T-helper 2 cell (primary cell): ENCODE measurements around the gene LDAH.
"Not testable (repeated sequence)": the region's sequence is repeated elsewhere in the genome, so short reads cannot be mapped to it uniquely, and the experiment has no call there.

Experiments used
- DNase-seq, 5 experiments: peaks; one replicate each; pipeline versions ENCODE4 v3.0.0 to v3.0.0-alpha.2; 2012 to 2022
- total RNA-seq, 2 donors: gene quantifications; one replicate each; lab custom pipeline; 2026; lab: John Stamatoyannopoulos, UW

Gene LDAH
- 8.7 to 21.6 reads per million in 2 donors for total RNA-seq

DNA sequence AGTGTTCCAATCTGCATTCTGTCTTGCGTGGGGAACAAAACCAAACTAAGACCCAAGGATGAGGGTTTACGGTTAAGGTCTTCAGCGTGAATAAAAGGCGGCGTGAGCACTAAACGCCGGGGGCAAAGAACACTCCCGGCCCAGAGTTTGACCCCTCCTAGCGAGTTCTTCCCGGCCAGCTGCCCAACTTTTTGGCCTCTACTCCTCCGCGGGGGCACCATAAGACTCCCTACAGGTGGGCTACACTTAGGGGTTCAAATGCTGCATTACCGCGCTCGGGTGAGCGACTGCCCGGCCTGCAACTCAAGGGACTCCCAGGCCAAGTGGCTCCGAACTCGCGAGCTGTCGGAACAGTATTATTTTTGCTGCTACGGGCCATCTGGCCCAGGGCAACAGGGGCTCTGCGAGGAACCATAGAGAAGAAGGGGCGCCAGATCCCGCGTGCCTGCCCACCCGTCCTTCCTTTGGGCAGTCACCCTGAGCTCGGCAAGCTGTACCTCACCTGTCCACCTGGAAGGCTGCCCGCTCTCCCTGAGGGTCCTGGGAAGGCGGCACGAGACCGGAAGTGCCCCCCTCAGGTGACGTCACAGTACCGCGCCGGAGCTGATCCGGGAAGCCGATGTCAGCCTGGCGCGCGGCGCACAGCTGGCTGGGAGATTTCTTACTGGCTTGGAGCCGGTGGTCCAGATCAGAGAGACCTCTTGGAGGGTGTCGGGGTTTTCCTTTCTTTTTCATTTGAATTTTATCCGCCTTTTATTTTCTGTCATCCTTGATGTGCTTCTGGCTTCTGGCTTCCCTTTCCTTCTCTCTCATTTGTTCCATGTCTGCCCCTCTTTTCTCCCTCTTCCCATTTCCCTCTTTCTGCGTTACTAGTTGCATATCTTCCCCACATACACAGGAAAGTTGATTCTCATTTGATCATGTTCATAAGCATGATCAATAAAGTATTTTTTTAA lies at the start of gene LDAH:
LDAH (minus strand) TSS at position 567 of the 956 bp plus-strand sequence. CDS start 21,638 bp downstream, outside the sequence.
- DNase-seq, result peak; percentile 58 to 87 (median 74)

DNA sequence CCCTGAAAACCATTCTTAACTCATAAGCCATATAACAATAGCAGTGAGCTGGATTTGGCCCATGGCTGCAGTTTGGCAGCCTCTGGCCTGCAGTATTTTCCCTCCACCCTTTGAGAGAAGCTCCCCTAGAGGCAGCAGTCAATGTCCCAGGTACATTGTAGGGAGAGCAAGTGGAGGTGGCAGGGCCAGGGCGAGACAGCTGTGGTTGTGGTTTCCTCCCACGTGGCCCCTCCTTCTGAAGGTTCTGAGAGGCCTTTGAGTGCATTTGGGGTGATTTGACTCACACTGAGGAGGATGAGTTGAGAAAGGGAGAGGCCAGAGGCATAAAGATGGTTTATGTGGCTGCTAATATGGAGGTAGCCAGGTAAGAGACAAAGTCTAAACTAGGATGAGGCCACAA lies 45.5 kb upstream of the LDAH start:
- DNase-seq, result peak in 4 of 5 experiments; percentile 2 to 90 (median 28)

DNA sequence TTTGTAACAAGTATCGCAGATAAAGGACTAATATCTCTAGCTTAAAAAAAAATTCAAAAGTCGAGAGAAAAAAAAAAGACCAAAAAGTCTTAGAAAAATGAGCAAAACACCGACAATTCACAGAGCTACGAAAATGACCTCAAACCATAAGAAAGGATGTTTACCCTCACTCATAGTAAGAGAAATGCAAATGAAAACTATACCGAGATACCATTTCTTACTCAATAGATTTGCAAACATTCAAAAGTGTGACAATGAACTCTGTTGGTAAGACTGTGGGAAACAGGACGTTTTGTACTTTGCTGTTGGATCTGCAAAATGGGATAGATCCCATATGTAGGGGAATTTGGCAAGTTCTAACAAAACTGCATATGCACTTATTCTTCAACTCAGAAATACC lies 39.9 kb upstream of the LDAH start:
- DNase-seq, result no peak

DNA sequence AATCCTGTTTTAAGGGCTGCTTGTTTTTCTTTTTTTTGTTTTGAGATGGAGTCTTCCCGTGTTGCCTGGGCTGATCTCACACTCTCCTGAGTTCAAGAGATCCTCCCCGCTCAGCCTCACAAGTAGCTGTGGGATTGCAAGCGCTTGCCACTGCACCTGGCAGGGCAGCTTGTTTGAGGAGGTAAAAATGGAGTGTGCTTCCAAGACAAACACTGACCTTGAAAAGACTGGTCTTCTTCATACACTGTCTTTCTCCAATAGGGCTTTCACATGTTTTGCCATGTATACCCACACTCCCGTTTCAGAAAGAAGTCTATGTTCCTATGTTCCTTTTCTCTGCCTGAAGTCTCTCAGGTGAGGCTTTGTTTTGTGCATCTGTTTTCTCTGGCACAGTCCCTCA lies 32.6 kb upstream of the LDAH start:
- no peak for DNase-seq

DNA sequence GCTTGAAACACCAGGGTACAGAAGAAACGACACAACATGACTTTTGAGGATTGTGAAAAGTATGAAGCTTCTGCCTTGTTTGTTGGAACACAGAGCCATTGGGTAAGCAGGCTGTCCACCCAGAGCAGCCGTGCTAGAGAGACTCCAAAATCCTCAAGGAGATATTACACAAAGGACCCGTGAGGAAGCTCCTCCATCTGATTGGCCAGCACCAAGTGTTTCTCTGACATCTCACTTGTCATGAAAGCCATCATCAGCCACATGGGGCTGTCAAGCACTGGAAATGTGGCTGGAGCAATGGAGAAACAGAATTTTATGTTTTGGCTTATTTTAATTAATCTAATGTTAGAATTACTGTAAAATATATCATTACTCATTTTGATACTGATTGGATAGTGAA lies 29.8 kb upstream of the LDAH start:
- no peak for DNase-seq

DNA sequence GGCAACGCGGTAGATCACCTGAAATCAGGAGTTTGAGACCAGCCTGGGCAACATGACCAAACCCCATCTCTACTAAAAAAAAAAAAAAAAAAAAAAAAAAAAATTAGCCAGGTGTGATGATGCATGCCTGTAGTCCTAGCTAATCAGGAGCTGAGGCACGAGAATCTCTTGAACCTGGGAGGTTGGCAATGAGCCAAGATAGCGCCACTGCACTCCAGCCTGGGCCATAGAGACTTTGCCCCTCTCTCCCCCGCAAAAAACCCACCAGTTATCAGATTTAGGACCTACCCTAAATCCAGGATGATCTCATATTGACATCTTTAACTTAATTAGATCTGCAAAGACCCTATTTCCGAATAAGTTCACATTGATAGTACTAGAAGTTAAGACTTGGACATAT lies 29.2 kb upstream of the LDAH start:
- no peak for DNase-seq

DNA sequence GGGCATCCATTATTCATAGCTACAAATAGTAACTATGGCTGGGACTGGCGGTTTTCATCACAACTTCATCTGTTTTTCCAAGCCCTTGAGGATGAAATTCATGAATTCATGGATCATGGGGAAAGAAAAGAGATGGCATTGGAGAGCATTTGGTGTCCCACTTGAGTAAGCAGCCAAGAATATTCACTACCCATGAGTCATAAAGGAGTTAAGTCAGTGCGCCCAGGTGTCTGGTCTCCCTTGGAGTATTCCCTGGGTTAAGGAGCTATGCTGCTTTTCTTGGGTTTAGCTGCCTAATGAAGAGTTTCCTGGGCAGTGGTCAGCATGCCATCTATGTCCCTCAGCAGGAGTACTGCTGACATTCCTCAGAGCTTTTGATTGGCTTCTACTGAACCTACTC lies 21.3 kb upstream of the LDAH start:
- DNase-seq, result no peak

DNA sequence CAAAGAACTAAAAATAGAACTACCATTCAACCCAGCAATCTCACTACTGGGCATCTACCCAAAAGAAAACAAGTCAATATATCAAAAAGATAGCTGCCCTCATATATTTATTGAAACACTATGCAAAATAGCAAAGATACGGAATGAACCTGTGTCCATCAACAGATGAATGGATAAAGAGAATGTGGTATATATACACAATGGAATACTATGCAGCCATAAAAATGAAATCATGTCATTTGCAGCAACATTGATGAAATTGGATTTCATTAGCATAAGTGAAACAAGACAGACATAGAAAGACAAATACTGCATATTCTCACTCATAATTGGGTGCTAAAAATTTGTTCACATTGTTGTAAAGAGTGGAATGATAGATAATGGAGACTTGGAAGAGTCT lies 16.2 kb upstream of the LDAH start:
- no peak for DNase-seq

DNA sequence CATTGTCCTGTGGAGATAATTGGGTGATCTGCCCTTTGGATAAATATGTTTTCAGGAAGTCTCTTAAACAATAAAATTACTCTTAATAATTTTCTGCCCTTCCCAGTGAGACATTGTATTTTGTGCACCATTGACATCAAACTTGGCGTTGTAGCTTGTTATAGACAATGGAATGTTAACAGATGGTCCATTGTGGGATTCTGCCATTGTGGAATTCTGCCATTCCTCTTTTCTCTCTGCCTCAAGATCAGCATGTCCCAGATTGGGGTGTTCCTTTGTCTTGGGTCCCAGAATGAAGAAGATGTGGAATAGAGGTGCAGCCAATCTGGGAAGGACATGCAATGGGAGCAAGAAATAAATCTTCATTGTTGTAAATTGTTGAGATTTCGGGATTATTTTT lies 15.1 kb upstream of the LDAH start:
- no peak for DNase-seq

DNA sequence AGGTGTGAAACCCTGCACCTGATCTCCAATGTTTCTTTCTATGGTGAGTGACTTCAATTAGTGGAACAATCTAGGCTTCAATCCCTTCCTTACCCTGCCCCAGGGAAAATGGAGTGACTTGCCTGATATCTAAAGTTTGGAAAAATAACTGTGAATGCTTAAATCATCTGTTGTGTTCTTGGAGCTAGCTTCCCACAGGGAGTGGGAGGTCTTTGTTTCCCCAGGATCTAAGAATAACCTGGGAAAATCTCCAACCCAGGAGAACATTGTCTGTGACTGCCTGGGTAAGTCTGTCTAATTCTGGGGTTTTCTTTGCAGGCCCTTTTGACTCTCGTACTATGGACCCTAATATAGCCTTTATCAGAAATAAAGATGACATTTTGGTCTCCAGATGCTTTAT lies 13.6 kb upstream of the LDAH start:
- no peak for DNase-seq

DNA sequence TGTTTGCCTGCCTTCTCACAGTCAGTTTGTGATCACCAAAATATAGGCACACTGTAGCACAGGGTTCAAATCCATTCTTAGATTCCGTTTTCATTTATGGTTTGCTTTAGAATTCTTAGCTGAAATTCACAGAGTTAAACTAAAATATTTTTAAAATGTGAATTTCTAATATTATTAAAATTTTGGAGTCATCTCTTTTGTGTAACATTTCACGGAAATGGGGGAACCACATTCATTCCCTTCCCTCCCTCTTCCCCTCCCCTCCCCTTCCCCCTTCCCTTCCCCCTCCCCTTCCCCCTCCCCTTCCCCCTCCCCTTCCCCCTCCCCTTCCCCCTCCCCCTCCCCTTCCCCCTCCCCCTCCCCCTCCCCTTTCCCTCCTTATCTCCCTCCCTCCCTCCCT lies 11.4 kb upstream of the LDAH start:
- DNase-seq, result no peak

DNA sequence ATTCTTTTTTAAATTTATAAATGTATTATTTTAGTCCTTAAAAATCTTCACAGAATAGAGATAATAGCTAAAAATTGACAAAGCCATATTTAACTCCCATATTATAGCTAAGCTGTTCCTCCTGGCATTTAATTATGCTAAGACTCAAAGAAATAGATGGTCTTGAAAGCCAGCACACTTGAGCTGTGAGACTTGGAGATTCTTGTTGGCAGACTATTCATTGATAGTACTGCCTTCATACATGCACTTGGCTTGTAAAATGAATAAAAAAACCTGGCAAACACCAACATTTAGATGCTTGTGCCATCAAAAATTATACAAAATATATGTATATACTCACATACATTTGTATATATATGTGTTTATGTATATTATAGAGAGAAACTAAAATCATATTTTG lies 9.7 kb upstream of the LDAH start:
- DNase-seq, result no peak

DNA sequence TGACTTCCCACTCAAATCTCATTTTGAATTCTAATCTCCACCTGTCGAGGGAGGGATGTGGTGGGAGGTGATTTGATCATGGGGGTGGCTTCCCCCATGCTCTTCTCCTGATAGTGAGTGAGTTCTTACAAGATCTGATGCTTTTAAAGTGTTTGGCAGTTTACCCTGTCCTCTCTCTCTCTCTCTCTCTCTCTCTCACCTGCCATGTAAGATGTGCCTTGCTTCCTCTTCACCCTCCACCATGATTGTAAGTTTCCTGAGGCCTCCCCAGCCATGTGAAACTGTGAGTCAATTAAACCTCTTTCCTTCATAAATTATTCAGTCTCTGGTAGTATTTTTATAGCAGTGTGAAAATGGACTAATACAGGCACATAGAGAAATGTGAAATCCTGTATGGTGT lies 7.0 kb upstream of the LDAH start:
- DNase-seq, result no peak

DNA sequence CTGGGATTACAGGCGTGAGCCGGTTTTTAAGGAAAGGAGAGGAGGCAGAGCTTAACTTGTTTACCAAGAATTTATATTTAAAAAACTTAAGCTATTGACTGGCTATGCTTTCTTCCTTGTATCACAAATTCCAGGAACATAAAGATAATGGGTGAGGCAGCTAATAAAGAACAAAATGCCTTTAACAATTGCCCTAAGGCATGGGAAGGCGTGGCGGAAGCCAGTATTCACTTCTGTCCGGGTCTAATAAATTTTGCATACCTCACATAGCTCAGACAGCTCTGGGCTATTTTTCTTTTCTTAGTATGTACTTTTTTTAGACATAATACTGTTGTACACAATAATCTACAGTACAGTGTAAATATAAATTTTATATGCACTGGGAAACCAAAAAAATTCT lies 1.0 kb upstream of the LDAH start:
- no peak for DNase-seq

DNA sequence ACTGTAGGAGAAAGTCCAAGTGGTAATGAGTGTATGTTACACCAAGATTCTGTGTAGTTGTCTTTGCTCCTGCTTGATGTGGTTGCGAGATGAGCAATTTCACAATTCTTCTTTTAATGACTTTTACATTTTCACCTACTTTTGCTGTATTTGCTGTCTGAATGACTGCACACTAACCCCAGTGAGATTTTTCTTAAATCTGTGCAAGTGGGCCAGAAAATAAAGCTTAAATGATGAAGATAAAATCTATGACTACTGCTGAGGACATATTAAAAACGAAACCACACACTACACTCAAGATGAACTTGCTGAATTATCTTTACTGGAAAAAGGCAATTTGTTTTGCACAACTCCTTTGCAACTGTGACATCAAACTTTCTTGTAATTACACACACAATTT lies 4.1 kb downstream of the LDAH start:
- peak in 1 of 5 experiments; percentile 92 for DNase-seq

DNA sequence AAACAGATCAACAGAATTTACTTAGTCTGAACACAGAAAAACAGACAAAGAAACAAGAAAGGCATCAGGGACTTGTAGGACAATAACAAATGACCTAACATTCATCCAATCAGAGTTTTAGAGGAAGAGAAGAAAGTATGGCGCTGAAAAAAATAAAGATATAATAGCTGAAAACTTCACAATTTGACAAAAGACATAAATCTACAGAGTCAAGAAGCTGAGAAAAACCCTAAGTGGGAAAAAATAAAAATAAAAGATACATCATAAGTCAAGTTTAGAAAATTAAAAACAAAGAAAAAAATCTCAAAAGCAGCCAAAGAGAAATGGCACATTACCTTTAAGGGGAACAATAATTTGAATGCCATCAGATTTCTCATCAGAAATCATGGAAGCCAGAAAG lies 7.7 kb downstream of the LDAH start:
- no peak for DNase-seq

DNA sequence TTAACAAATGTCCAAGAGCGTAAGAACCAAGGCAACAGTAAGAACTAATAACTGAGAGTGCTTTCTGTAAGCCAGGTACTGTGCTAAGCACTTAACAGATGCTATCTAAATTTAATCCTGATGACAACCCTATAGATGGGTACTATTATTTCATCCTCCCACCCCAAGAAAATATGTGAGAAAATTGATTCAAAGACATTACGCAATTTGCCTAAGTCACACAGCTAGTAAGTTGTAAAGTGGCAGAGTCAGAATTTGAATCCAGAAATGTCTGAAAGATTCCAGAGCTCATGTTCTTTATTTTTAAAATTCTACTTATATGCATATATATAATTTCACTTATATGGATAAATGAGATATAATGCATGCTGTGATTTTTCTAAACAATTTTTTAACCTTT lies 10.1 kb downstream of the LDAH start:
- no peak for DNase-seq

DNA sequence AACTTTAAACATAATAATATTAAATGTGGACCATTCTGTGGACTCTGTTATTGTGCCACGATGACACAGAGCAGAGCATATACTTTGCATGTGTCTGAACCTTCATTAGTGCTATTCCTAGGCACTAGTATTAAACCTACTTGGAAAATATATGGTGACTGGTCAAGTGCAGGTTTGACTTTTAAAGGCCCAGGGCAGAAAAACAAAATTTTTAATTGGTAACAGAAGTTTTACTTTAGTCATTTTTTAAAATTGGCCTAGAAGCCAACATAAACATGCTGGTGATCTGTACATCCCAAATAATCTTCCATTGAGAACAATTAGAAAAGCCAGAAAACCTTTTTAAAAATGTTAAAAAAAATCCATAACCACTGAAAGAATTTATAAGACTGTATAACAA lies 16.6 kb downstream of the LDAH start:
- DNase-seq, result no peak

DNA sequence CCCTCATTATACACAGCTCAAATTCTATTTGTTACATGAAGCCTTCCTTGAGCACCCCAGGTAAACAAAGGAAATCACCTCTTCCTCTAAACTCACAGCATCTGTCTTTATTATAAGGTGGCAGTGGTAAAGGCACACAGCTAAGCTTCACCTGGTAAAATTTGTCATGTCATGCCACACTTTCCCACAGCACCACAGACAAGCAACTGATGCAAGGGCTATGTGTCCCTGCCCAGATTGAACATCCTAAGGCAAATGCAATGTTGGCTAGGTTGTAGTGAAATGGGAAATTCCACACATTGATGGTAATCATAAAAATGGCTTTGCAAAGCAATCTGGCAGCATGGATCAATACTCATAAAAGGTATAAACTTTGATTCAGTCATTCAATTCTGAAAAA lies 18.9 kb downstream of the LDAH start:
- DNase-seq, result no peak

DNA sequence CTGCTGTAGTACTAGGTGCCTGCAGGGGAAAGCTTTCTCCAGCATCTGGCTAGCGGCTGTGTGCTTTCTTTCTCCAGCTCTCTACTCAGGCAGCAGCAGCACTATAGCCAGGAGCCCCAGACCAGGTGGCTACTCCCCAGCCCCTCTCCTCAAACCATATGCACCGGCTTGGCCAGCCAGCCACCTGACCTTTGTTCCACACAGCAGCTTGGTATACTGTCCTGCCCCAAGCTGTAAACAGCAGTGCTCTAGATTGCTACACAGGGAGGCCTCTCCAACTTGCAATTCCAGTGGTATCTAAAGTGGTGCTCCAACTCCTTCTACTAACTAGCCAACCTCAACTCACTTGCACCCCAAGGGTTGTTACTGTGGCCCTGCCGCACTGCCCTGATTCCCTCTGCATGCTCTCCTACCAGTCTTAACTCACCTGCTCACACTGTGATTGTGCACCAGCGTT lies 19.6 kb downstream of the LDAH start:
- DNase-seq, result no peak

DNA sequence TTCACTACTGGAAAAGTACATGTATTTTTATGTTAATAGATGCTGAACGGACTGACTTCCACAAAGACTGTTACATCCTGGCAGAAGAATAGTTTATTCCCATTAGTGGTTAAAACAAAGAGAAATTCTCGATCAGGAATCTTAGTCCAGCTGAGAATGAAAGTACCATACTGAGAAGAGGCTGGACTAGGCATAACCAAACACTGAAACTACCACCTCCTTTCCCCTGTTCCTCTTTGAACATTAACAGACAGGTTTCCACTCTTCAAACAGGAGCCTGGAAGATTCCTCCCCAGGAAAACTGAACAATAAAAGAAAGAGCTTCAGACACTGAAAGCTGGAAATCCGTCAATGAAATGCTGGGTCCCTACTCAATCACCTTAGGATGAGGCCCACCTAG lies 25.8 kb downstream of the LDAH start:
- no peak for DNase-seq

DNA sequence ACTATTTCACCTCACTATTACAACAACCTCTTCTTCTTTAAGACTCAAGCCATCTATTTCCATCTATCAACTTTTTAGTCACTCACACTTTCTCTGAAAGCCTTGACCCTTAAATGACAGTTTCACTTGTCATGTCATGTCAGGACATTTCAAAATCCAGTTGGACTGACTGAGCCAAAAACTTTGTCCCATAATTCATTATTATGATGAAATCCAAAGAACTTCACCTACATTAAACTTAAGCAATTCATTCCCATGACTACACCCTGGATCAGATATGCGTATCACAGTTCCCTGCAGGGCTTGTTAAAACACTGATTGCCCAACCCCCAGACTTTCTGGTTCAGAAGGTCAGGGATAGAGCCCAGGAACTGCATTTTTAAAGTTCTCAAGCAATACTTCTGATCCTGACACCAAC lies 26.5 kb downstream of the LDAH start:
- no peak for DNase-seq

DNA sequence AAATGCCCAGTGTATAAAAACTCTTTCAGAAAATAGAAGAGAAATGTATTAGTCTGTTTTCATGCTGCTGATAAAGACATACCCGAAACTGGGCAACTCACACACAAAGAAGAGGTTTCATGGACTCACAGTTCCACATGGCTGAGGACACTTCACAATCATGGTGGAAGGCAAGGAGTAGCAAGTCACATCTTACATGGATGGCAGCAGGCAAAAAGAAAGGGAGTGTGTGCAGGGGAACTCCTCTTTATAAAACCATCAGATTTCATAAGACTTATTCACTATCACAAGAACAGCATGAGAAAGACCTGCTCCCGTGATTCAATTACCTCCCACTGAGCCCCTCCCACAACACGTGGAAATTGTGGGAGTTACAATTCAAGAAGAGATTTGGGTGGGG lies 29.0 kb downstream of the LDAH start:
- DNase-seq, result not testable (repeated sequence)

DNA sequence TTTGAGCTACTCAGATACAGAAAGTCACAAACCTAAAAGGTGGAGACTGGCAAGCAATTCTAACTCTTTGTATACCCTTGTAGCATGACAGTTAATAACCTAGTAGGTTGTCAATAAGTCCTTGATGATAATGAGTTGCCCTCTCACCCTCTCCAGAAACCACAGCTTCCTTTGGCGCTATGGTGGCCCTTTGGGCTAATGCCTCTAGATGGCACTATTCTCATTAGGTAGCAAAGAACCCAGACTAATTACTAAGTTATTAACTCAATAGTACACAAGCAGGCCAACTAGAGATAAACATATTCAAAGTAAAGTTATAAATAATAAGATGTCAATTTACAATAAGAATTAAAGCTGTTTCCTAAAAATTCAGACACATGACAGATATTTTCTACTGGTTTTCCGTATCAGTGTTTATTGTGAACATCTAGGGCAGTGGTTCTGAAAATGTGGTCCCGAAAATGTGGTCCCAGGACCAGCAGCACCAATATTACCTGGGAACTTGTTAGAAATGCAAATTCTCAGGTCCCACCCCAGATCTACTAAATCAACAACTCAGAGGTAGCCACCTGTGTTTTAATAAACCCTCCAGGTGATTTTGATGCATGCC lies 41.1 kb downstream of the LDAH start:
- peak in 1 of 5 experiments; percentile 56 for DNase-seq
